Activated CD8-positive, alpha-beta memory T cell treated with anti-CD3 and anti-CD28 coated beads, Interleukin-2, amount 10 ng/mL, durations not matched to agents 7 days and 5 days (primary cell): ENCODE data around the gene CTTNBP2. TPM values are rescaled to one million over a fixed set of nuclear protein-coding genes. Genes with fewer than 3 reads are reported as not detected.

Source experiments
- ATAC-seq: fragments of 150-1000 bp; cut with Tn5 transposase; one replicate; pipeline ENCODE4 v1.10.0; 2021; ENCODE audit warnings: moderate library complexity
- CTCF ChIA-PET: fragments of 350-600 bp; sonication (Branson Sonifier 250); formaldehyde crosslinking; loops from one replicate; lab custom pipeline; 2021; ENCODE audit warnings: antibody characterized with exemption; lab: Charles Lee
- DNase-seq: peaks from one replicate; pipeline ENCODE4 v3.0.0-alpha.2; 2020
- H3K27ac Mint-ChIP-seq: one replicate; pipeline ENCODE4 v1.8.0; 2021; ENCODE audit warnings: mild to moderate bottlenecking, mixed read lengths
- H3K27me3 Mint-ChIP-seq: one replicate; pipeline ENCODE4 v1.8.0; 2021; ENCODE audit warnings: mixed read lengths
- H3K36me3 Mint-ChIP-seq: one replicate; pipeline ENCODE4 v1.8.0; 2021; ENCODE audit warnings: mild to moderate bottlenecking, mixed read lengths
- H3K4me1 Mint-ChIP-seq: one replicate; pipeline ENCODE4 v1.8.0; 2021; ENCODE audit warnings: mixed read lengths
- H3K4me3 Mint-ChIP-seq: one replicate; pipeline ENCODE4 v1.8.0; 2021; ENCODE audit warnings: mild to moderate bottlenecking, moderate library complexity, mixed read lengths
- H3K9me3 Mint-ChIP-seq: one replicate; pipeline ENCODE4 v1.8.0; 2022; ENCODE audit warnings: low read depth, mixed read lengths
- total RNA-seq, 2 experiments: library from RNA; stranded (reverse); gene quantifications; one replicate each; pipeline ENCODE4 v1.2.3, GENCODE V29; 2021

Gene CTTNBP2
- total RNA-seq, 2 experiments from 2014 or later = not detected

DNA sequence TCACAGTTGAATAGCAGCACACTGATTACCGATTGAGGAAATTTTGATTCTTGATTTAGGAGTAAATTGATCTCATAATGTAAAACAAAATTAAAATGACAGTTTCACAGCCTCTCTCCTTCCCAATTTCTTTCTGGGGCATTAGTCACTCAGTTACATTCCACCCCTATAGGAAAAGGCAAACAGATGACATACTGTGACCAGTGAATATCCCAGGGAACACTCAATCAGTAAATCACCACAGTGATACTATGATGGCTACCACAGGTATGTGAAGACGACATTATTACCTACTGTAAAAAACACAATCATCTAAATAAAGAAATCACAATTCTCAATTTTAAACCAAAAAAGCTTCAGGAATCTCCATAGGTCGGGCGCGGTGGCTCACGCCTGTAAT is 15.5 kb downstream of the CTTNBP2 start:
- no peaks in the 10 kb centered on the region for H3K4me1 Mint-ChIP-seq
- no peak overlapping the region for H3K4me3 Mint-ChIP-seq
- no peaks in the 10 kb centered on the region for H3K36me3 Mint-ChIP-seq
- no peak for ATAC-seq
- CTCF ChIA-PET = no interaction called here
- H3K9me3 Mint-ChIP-seq = no peaks in the 10 kb centered on the region
- no peak for DNase-seq
- no peak overlapping the region for H3K27ac Mint-ChIP-seq
- no peaks in the 10 kb centered on the region for H3K27me3 Mint-ChIP-seq

DNA sequence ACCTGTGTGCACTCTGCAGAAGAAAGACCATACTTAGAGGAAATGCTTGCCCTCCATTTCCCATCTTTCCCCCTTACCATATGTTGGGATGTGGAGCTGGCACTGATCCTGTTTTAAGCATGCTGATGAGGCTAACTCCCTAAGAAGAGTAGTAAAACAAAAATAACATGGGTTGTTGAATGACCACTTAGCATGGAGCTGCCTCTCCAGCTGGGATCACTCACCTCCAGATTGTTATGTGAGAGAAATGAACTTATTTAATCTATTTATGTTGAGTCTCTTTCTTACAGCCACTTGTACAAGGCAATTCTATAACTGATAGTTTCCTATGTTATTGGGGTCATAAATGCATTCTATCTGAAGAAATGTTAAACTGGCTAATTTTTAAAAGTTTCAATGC is 17.0 kb downstream of the CTTNBP2 start:
- CTCF ChIA-PET = no interaction called here
- Mint-ChIP-seq H3K27ac (no peak overlapping the region), H3K4me3 (no peak overlapping the region), H3K9me3 (no peaks in the 10 kb centered on the region), H3K27me3 (no peaks in the 10 kb centered on the region), H3K4me1 (no peaks in the 10 kb centered on the region), H3K36me3 (no peaks in the 10 kb centered on the region)
- no peak for DNase-seq
- no peak for ATAC-seq

DNA sequence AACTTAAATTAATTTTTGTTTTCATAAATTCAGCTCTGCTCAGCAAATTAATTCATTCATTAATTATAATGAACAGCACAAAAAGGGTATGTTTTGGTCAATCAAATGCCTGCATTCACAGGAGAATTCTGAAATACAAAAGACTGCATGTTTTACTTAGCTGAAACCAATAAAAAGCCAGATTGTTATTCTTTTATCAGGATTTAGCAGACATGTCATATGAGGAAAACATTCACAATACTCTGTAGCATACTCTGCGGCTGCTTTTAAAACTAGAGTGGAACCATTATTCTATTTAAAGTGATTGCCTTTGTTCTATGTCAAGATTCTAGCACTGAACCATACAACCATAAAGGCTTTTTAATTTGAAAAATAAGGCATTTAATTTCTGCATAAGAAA is 19.1 kb downstream of the CTTNBP2 start:
- H3K27me3 Mint-ChIP-seq = no peaks in the 10 kb centered on the region
- DNase-seq (no peak), ATAC-seq (no peak)
- CTCF ChIA-PET = no interaction called here
- H3K4me1 Mint-ChIP-seq = no peaks in the 10 kb centered on the region
- H3K36me3 Mint-ChIP-seq = no peaks in the 10 kb centered on the region
- no peak overlapping the region for H3K27ac Mint-ChIP-seq
- H3K9me3 Mint-ChIP-seq = no peaks in the 10 kb centered on the region
- no peak overlapping the region for H3K4me3 Mint-ChIP-seq

- no peak for ATAC-seq
- DNase-seq = no peak
- no peaks in the 10 kb centered on the region for H3K4me1 Mint-ChIP-seq
- H3K27ac Mint-ChIP-seq = no peak overlapping the region
- CTCF ChIA-PET = no interaction called here
- no peaks in the 10 kb centered on the region for H3K9me3 Mint-ChIP-seq
- no peak overlapping the region for H3K4me3 Mint-ChIP-seq
- no peaks in the 10 kb centered on the region for H3K36me3 Mint-ChIP-seq
- no peaks in the 10 kb centered on the region for H3K27me3 Mint-ChIP-seq
Observed at GRCh38 chr7:117848941-117849340, 24.3 kb downstream of the CTTNBP2 start.

DNA sequence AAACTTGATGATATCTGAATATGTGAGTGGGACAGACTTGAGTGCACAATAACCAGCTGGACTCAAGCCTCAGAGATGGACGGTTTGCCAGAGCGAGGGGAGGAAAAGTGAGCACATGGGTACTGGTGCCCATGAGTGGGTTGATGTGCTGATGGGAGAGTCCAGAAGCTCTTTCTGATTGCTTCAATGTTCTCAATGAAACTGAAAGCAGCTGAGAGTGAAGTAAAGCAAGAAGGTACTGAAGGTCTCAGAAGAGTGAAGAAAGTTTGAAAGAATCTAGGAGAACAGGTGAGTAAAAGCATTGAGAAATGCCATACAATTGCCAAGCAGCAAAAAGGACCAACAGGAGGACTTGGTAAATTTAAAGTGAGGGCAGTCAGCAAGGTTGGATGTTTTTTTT is 28.6 kb downstream of the CTTNBP2 start:
- no peak overlapping the region for H3K27ac Mint-ChIP-seq
- peaks cover 4% of the 10 kb centered on the region for H3K9me3 Mint-ChIP-seq
- CTCF ChIA-PET = no interaction called here
- H3K4me3 Mint-ChIP-seq = no peak overlapping the region
- no peak for DNase-seq
- H3K27me3 Mint-ChIP-seq = no peaks in the 10 kb centered on the region
- no peak for ATAC-seq
- no peaks in the 10 kb centered on the region for H3K4me1 Mint-ChIP-seq
- no peaks in the 10 kb centered on the region for H3K36me3 Mint-ChIP-seq

GRCh38 chr7:117841611-117842010 is 31.6 kb downstream of the CTTNBP2 start:
- Mint-ChIP-seq H3K4me3 (no peak overlapping the region), H3K9me3 (peaks cover 4% of the 10 kb centered on the region), H3K27ac (no peak overlapping the region), H3K27me3 (no peaks in the 10 kb centered on the region), H3K36me3 (no peaks in the 10 kb centered on the region), H3K4me1 (no peaks in the 10 kb centered on the region)
- CTCF ChIA-PET = no interaction called here
- no peak for ATAC-seq
- no peak for DNase-seq

DNA sequence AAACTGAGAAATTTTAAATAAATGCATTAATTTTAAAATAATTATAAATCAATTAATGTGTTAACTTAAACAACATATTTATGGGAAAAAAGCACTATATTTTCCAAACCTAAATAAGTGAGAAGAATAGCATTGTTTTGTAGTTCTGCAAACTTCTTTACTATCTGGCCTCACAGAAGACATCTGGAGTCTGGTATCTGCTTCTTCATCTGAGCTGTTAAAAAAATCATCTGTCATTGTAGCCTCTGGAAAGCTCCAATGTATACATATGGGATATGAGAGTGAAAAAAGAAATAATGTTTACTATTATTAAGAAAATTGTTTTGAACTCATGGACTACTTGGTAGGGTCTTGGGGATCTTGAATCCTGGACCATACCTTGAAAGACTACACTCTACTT is 32.2 kb downstream of the CTTNBP2 start:
- CTCF ChIA-PET = no interaction called here
- no peaks in the 10 kb centered on the region for H3K27me3 Mint-ChIP-seq
- no peak for DNase-seq
- H3K27ac Mint-ChIP-seq = no peak overlapping the region
- ATAC-seq = no peak
- H3K36me3 Mint-ChIP-seq = no peaks in the 10 kb centered on the region
- no peaks in the 10 kb centered on the region for H3K4me1 Mint-ChIP-seq
- no peak overlapping the region for H3K4me3 Mint-ChIP-seq
- peaks cover 4% of the 10 kb centered on the region for H3K9me3 Mint-ChIP-seq

- peaks cover 4% of the 10 kb centered on the region for H3K9me3 Mint-ChIP-seq
- no peaks in the 10 kb centered on the region for H3K27me3 Mint-ChIP-seq
- H3K4me3 Mint-ChIP-seq = no peak overlapping the region
- no peak for ATAC-seq
- no peak for DNase-seq
- H3K36me3 Mint-ChIP-seq = no peaks in the 10 kb centered on the region
- H3K4me1 Mint-ChIP-seq = no peaks in the 10 kb centered on the region
- CTCF ChIA-PET = no interaction called here
- H3K27ac Mint-ChIP-seq = no peak overlapping the region
Observed at GRCh38 chr7:117839507-117839906, 33.7 kb downstream of the CTTNBP2 start.

GRCh38 chr7:117837841-117838240 is 35.4 kb downstream of the CTTNBP2 start:
- no peaks in the 10 kb centered on the region for H3K36me3 Mint-ChIP-seq
- DNase-seq (no peak), ATAC-seq (no peak)
- H3K27me3 Mint-ChIP-seq = no peaks in the 10 kb centered on the region
- CTCF ChIA-PET = no interaction called here
- H3K4me1 Mint-ChIP-seq = no peaks in the 10 kb centered on the region
- H3K9me3 Mint-ChIP-seq = peaks cover 4% of the 10 kb centered on the region
- no peak overlapping the region for H3K4me3 Mint-ChIP-seq
- H3K27ac Mint-ChIP-seq = no peak overlapping the region

GRCh38 chr7:117835016-117835664 is 38.1 kb downstream of the CTTNBP2 start:
- ATAC-seq (no peak), DNase-seq (no peak)
- no peak overlapping the region for H3K4me3 Mint-ChIP-seq
- H3K36me3 Mint-ChIP-seq = no peaks in the 10 kb centered on the region
- no peak overlapping the region for H3K27ac Mint-ChIP-seq
- CTCF ChIA-PET = no interaction called here
- no peaks in the 10 kb centered on the region for H3K4me1 Mint-ChIP-seq
- no peaks in the 10 kb centered on the region for H3K9me3 Mint-ChIP-seq
- no peaks in the 10 kb centered on the region for H3K27me3 Mint-ChIP-seq

DNA sequence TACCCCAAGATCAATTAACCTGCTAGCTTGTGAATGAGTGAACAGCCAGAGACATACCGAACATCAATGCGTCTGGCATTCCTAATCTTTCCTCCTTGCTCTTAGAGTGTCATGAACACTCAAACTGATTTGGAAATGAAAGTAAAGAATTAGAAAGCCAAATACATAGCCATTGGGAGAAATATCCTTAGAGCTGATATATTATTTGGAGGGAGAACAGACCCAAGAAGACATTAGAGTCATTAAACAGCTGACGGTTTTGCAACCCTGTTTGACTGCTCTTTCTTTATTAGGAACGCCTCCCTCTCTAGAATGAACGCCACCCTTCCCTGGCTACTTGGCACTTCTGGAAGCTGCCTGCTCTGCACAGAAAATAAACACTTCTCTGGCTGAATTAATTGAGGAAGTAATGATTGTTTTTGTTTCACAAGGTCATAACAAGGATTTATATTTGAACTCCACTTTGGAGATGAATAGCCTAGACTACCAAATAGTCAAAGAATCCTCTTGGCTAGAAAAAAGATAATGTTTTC is 42.8 kb downstream of the CTTNBP2 start:
- CTCF ChIA-PET = no interaction called here
- Mint-ChIP-seq H3K36me3 (no peaks in the 10 kb centered on the region), H3K27ac (no peak overlapping the region), H3K4me3 (no peak overlapping the region), H3K9me3 (no peaks in the 10 kb centered on the region), H3K4me1 (no peaks in the 10 kb centered on the region), H3K27me3 (no peaks in the 10 kb centered on the region)
- DNase-seq (no peak), ATAC-seq (no peak)

DNA sequence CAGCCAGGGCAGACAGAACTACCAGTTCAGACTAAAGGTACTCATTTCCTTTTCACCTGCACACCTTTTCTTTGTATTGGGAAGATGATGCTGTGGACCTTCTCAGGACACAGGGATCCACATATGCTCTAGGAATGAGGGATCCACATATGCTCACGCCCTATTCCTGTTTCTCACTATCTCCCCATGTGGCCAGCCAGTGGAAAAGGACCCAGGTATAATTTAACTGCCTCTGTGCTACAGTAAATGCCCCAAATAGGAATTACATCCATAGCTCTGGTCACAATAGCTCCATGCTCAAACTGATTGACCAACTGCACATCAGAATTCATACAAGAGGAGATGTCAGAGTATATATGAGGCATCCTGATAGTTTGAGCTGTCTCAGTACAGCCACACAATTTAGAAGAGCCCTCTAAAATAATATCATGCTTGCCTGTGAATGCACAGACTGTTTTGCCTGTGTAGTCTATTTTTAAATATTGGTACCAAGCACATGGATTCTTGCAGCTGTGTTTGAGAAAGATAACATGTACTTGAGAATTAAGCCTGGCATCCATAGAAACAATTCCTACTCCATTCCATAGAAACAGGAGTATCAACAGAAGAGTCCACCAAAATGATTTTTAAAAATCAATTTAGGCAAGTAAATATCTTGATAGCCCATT is 43.7 kb downstream of the CTTNBP2 start:
- CTCF ChIA-PET = no interaction called here
- no peaks in the 10 kb centered on the region for H3K9me3 Mint-ChIP-seq
- H3K27me3 Mint-ChIP-seq = no peaks in the 10 kb centered on the region
- no peak overlapping the region for H3K4me3 Mint-ChIP-seq
- no peaks in the 10 kb centered on the region for H3K36me3 Mint-ChIP-seq
- no peak for DNase-seq
- no peak overlapping the region for H3K27ac Mint-ChIP-seq
- no peak for ATAC-seq
- no peaks in the 10 kb centered on the region for H3K4me1 Mint-ChIP-seq

- CTCF ChIA-PET = no interaction called here
- DNase-seq (no peak), ATAC-seq (no peak)
- Mint-ChIP-seq H3K27me3 (no peaks in the 10 kb centered on the region), H3K36me3 (no peaks in the 10 kb centered on the region), H3K9me3 (no peaks in the 10 kb centered on the region), H3K4me3 (no peak overlapping the region), H3K4me1 (no peaks in the 10 kb centered on the region), H3K27ac (no peak overlapping the region)
Observed at GRCh38 chr7:117828825-117829224, 44.4 kb downstream of the CTTNBP2 start.

- DNase-seq = no peak
- Mint-ChIP-seq H3K9me3 (no peaks in the 10 kb centered on the region), H3K27me3 (no peaks in the 10 kb centered on the region), H3K27ac (no peak overlapping the region), H3K4me1 (no peaks in the 10 kb centered on the region), H3K4me3 (no peak overlapping the region), H3K36me3 (no peaks in the 10 kb centered on the region)
- ATAC-seq = no peak
- CTCF ChIA-PET = no interaction called here
Observed at GRCh38 chr7:117827862-117828261, 45.4 kb downstream of the CTTNBP2 start.
